NCI-H1105 treated with DMSO at 0.1 percent for 48 hours (cell line): ENCODE measurements around the gene HMG20B.

ENCODE experiments used
- DNase-seq: peaks from one replicate; lab custom pipeline; 2025; lab: John Stamatoyannopoulos, UW

The HMG20B gene

DNA sequence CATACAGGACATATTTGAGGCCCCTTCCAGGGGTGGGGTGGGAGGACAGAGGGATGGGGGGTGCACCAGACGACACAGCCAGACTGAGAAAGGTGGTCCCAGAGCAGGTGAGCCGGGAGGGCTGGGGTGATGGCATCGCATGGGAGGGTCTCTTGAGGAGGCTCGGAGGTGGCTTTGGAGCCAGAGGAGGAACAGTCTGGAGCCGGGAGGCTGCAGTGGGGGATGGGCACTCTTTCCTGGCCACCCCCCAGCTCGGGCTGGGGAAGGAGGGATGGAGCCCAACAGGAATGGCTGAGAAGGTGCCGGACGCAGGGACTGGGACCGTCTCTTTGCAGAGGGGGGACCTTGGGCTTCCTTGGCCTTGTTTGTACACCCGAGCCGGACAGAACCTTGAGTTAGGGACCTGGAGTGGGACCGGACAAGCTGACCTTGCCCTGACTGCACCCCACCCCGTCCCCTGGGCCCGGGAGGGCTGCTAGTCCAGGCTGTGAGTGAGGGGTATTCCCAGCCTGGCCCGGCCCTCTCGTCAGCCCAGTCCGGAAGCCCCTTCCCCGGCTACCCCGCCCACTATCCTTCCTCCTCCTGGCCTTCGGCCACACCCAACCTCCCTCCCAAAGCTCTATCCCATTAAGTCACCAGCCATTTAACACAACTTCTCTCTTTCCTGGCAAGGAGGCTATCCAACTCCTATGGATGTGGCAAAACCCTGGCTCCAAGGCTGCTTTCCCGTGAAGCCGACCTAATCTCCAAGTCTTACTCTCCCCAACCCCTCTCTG is 34.7 kb downstream of the HMG20B start:
- DNase-seq = no peak

- DNase-seq = no peak
Observed at GRCh38 chr19:3608079-3608641, 35.4 kb downstream of the HMG20B start.

GRCh38 chr19:3608750-3609322 is 36.1 kb downstream of the HMG20B start:
- no peak for DNase-seq

GRCh38 chr19:3609779-3610719 is 37.3 kb downstream of the HMG20B start:
- no peak for DNase-seq

DNA sequence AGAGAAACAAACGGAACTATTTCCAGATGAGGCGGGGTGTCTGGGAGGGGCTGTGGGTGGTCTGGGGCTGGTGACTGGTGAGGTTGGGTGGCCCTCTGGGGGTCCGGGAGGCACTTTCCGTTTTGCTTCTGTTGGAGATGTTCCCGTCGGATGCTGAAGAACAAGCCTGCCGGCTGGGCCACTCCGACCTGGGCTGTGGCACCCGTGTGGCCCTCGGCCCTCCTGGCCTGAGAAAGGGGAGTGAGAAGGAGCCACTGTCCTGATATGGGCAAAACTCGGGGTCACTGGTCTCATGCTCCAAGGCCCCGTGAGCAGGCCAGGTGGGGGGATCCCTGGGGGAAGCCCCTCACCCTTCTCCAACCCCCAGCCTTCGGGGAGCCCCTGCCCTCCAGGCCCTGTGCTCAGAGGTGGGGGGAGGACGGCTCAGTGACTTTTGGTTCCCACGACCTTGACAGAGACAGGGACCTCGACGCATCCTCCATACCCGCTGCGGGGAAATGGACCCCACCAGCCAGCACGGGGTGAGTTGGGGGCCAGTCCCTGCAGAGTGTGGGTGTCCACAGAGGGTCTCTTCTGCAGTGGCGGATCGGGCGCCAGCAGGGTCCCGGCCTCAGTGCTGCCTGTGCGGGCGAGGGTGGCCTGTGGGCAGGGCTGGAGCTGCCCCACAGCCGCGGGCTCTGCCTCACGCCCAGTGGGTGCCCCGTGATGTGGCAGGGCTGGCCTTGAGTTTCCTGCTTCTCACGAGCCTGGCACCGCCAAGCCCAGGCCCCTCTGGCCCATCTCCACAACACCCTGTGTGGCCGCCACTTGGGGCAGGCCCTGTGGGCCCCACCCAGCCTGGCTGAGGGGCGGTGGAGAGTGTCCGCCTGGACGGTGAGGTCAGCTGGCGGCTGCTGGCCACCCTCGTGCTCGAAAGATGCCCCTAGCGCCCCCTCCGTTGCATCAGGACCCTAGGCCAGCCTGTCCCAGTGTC is 38.3 kb downstream of the HMG20B start:
- DNase-seq = no peak

GRCh38 chr19:3611841-3612240 is 39.1 kb downstream of the HMG20B start:
- no peak for DNase-seq

DNA sequence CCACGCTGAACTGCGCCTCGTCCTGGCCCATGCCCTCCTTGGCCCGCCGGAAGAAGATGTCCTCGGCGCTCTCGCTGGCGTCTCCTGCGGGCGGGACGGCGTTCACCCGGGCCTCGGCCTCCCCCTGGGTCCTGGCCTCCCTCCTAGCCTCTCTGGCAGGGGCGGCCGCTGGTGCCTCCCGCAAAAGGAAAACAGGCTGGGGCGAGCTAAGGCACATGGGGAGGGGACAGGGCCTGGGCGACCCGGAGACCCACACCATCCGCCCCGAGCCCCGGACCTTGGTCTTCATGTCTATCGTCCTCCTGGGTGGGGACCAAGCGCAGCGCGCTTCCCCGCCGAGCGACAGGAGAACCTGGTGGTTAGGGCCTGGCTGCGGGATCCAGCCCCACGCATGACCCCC is 39.6 kb downstream of the HMG20B start:
- no peak for DNase-seq

DNA sequence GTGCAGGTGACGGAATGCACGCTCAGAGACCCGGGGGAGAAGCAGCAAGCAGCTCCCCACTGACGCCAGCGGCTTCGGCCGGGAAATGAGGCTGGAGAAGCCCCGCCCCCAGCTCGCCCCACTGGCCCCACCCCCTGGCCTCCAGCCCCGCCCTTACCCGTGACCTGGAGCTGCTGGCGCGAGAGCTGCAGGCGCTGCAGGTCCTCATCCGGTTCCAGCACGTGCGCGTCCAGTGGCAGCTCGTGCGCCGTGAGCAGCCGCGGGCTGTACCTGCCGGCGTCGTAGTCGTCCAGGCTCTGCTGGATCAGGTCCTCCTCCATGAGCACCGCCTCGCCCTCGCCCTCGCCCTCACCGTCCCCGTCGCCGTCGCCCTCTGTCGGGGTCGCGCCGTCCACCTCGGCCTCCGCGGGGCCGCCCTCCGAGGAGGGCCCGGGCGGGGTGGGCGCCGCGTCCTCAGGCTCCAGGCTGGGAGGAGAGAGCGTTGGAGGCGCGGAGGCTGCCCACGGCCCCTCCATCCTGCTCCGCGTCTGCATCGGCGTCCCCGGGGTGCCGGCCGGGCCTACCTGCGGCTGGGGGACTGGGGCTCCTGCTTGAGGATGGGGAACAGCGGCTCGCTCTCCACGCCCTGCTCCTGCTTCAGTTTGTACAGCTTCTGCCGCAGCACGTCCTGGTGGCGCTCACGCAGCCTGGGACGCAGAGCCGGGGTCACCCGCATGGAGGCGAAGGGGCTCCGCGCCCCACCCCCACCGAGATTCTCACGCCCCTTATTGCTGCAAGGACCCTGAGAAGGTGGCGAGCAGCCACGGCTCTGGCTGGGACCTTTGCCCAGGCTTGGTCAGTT is 40.4 kb downstream of the HMG20B start:
- no peak for DNase-seq

DNA sequence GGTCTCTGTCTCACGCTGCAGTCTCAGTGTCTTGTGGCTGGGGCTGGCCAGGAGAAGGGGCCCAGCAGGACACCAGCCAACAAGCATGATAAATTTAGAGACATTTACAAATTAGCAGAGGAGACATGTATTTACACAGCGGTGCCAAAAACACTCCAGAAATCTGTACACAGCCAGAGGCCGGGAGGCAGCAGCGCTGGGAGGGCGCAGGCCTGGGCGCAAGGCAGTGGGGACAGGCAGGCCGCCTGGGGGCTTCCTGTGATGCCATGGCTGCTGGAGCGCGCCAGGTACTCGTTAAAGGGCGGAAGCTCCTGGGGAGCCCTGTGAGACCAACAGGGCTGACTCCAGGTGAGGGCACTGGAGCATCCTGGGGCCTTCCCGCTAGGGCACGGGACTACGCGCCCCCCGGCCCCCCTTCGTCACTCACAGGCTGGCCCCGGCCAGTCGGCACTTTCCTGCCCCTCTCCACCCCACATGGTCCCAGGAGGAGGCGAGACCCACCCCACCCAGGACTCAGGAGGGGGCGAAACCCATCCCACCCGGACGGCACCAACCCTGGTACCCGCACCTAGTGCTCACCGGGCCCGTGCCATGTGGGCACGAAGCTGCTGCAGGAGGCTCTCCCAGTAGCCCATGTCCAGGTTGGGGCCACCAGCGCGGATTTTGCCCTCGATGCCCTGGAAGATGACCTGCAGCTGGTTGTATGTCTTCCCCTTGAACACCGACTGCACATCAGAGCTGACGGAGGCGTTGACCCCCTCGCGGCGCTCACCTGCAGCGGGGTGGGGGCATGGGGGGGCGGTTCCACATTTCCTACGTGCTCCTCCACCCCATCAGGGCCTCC is 41.3 kb downstream of the HMG20B start:
- DNase-seq = no peak

DNA sequence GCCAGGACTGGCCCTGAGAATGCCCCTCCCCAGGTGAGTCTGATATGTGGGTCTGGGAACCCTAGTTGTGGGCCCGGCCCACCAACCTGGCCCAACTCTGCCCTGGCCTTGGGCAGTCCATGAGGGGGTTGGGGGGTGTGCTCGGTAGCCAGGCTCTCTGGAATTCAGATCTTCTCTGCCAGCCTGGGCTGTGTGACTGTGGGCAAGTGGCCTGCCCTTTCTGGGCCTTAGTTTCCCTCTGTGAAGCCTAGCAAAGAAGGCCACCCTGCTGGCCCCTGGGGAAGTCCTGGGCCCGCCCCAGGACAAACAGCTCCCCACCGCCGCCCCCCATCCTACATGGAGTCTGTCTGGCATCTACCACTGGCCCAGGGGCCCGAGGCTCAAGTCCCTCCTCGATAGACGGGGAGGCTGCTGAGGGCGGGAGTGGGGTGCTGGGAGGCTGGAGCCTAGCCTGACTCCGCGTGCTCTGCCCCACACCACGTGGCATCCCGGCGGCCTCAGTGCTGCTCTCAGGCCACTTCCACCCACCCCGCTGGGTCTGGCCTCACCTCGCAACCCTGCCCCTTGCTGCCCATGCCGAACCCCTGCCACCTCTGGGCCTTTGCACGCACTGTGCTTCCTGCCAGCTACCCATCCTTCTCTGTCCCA is 42.2 kb downstream of the HMG20B start:
- no peak for DNase-seq

- no peak for DNase-seq
Observed at GRCh38 chr19:3615524-3616135, 42.9 kb downstream of the HMG20B start.

- no peak for DNase-seq
Observed at GRCh38 chr19:3617463-3617862, 44.7 kb downstream of the HMG20B start.

GRCh38 chr19:3618144-3618810 is 45.5 kb downstream of the HMG20B start:
- DNase-seq = no peak

GRCh38 chr19:3618811-3619630 is 46.3 kb downstream of the HMG20B start:
- no peak for DNase-seq

DNA sequence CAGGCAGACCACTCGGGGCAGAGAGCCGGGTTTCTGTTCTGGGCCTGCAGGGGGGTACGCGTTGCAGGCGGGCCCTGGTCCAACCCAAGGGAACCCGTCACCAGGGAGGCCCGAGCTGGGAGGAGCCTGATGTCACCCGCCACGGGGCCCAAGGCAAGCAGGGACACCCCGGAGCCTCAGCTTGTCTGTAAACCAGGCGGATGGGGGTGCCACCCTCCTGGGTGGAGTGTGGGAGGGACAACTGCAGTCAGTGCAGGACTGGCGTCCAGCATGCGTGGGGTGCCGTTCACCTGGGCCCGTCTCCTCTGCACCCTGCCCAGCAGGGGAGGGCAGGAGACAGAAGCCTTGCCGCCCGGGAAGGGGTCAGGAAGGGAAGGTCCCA is 46.9 kb downstream of the HMG20B start:
- DNase-seq = no peak

DNA sequence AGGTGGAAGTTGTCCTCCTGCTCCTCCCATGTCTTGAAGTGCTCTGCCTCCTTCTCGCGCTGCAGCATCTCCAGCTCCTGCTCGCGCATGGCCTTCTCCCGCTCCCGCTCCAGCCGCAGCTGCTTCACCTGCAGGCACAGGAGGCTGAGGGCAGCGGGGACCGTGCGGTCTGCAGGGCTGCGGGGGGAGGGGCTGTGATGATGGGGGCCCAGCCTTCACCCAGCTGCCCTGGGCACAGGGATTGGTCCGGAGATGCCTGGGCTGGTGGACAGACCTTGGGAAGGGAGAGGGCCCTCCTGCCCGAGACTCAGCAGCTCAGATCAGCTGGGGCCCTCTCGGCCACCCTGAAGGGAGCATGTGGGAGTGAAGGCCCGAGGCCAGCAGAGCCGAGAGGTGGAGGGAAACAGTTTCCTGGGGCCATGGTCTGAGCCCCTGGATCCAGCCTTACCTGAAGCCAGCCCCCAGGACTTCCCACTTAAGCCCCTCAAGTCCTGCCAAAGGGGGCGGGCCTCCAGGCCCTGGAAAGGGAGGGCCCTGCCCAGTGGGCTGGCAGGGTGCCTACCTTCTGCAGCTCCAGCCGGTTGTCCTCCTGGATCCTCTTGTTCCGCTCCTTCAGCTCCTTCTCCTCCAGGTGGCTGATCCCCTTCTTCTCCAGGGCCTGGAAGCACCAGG is 47.5 kb downstream of the HMG20B start:
- no peak for DNase-seq
